HG03175 (cell line): Measurements from ENCODE around the gene PRKCE.
"Not testable (repeated sequence)": the region's sequence is repeated elsewhere in the genome, so short reads cannot be mapped to it uniquely, and the experiment has no call there.

ENCODE experiments used
- ATAC-seq: cut with Tn5 transposase; IDR thresholded peaks from one replicate; pipeline ENCODE4 v1.9.1; 2021; ENCODE audit warnings: mild to moderate bottlenecking, moderate library complexity; ENCODE audit not compliant: unreplicated experiment

Gene PRKCE

DNA sequence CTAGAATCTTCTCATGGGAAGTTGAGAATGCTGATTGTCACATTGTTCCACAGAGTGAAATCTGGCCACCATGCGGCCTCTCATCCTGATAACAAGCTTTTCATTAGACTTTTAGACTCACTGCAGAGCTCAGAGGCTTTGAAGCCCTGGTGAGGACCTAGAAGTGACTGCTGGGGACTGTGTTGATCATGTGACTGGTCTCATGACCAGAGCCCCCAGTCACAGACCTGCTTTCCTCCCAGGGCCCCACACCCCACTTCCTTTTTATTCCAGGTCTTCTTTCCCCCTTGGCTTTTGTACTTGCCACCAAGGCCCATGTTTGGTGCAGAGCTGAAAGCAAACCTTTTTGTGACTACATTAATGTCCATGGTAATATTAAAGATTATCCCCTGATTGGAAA is 45.2 kb downstream of the PRKCE start:
- no peak for ATAC-seq

DNA sequence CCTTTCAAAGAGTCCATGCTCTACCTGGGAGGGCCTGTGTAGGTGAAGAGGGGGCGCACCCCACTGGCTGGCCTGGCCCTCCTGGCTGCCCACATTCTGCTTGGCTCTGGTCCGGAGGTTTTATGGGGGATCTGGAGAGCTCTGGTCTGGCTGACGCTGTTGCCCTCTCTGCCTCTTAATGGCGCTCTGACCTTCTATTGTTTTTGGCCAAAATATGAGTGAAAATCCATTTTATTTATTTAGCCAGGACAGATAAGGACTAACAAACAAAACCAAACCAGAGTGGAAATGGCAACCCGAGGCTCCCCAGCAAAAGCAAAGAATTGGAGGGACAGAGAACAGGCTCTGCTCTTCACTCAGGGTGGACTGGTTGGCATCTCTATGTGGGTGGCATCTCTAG is 45.7 kb downstream of the PRKCE start:
- ATAC-seq, result no peak

DNA sequence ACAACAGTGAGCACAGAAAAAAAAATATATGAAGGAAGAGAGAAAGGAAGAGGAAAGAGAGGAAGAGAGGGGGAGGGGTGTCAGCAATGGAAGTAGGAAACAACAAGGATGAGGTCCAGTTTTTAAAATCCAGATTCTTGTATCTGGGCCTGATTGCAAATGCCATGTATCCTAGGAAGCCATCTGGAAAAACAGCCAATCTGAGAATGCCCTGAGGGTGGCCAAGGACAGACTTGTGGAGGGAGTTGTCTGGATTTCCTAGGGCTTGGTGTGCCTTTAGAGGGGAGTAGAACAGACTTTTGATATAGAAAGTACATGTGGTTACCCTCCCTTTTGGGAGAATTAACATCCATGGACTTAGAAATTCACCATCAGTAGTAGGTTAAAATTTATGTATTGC is 47.1 kb downstream of the PRKCE start:
- no peak for ATAC-seq

DNA sequence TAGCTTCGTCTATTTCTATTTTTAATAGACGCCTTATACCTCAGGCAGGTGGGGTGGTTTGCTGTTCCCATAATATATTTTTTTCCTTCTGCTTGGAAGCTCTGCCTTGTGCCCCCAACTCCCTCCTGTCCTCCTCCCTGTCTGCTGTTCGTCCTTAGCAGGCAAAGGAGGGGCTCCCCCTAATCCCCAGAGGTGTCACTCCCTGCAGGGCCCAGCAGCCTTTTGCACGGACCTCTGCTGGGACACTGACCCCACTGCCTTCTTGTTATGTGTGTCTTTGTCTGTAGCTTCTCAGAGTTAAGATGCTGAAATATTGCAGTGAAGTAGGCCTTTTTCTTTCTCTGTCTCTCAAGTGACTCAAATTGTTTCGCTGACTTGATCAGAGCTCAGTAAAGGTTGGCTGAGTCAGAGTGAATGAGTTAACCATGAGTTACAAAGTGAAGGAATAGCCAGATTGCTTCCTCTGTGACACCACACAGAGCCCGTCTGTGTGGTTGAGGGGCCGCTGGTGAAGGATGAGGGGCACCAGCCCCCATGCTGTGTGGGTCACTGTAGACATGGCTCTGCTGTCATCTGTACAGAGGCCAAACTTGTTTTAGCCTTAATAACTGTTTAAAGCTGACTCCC is 47.7 kb downstream of the PRKCE start:
- peak; percentile 74 for ATAC-seq

GRCh38 chr2:45700407-45701013 is 49.0 kb downstream of the PRKCE start:
- ATAC-seq, result peak; percentile 34

DNA sequence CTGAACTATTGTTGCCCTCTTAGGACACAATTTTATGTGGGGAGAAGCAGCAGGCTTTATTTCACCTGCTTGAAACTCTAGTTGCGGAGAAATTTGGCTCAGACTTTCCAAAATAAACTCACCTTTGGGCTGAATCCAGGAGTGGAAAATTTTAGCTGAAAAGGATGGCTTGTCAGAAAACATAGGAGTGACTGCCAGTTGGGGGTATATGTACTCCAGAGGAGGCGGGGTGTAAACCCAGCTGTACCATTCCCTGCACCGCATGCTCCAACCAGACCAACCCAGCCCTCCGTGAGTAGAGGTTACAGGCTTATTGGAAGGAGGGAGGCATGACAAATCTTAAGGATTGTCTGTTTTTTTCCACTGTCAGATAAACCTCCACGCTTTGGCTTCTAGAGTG is 53.8 kb downstream of the PRKCE start:
- ATAC-seq, result no peak

DNA sequence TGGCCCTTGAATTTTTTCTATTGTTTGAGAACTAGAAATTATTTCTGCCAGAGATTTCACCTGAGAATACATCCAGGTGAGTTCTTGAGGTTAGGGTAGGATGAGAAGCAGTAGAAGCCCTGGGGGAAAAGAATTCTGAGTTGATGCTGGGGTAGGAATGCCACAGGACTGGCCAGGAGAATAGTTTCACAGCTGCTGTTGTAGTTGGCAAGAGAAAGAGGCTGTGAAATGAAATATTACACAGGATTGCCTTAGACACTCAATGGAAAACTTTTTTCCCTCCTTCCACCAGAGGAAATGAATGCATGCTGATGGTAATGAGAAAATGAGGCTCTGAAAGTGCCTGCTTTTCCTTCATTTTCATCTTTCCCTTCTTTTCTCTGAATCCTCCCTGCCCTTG is 54.6 kb downstream of the PRKCE start:
- no peak for ATAC-seq

- no peak for ATAC-seq
Measured at GRCh38 chr2:45707006-45707405, 55.5 kb downstream of the PRKCE start.

DNA sequence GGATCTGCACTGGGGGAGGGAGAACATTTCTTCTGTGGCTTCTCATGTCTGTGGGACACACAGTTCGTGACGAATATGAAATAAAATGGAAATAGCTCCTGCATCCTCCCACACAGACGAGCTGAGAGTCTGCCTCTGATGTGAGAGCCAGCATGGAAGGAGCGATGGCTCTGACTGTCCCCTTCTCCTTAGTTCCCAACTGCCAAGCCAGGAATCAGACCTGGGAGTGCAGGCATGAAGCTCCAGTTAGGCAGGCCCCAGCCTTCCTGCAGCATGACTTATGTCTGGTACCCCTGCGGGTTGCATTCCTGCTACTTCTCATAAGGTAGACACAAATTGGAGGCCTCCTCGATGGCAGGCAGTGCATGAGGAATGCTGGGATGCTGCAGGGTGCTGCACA is 56.2 kb downstream of the PRKCE start:
- ATAC-seq, result no peak

DNA sequence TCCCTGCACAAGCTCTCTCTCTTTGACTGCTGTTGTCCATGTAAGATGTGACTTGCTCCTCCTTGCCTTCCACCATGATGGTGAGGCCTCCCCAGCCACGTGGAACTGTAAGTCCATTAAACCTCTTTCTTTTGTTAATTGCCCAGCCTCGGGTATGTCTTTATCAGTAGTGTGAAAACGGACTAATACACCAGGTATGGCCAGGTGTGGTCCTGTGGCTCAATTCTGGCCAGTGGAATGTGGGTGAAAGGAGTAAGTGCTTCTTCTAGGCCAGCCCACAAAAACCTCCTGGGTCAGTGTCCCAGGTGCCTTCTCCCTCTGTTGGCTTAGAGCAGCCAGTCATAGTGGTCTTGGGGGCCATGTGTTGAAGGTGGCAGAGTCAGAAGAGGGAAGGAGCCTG is 57.0 kb downstream of the PRKCE start:
- ATAC-seq, result no peak

DNA sequence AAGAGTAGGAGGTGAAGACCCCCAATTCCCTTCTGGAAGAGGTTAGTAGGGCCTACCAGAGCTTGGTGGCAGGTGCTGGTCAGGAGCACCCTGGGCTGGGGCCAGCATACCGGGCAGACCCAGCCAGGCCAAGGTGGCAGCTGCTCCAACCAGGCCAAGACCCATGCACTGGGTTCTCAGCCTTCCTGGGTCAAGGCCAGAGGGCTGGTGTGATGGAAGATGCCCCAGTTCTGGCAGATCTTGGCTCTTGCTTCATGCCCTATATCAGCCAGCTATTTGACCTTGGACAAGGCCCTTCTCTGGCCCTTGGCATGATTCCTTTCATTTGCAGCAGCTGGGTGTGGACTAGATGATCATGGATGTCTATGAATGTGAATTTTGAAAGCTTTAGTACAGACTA is 57.7 kb downstream of the PRKCE start:
- ATAC-seq, result no peak

GRCh38 chr2:45710468-45710867 is 59.0 kb downstream of the PRKCE start:
- no peak for ATAC-seq

GRCh38 chr2:45711224-45711623 is 59.7 kb downstream of the PRKCE start:
- no peak for ATAC-seq

DNA sequence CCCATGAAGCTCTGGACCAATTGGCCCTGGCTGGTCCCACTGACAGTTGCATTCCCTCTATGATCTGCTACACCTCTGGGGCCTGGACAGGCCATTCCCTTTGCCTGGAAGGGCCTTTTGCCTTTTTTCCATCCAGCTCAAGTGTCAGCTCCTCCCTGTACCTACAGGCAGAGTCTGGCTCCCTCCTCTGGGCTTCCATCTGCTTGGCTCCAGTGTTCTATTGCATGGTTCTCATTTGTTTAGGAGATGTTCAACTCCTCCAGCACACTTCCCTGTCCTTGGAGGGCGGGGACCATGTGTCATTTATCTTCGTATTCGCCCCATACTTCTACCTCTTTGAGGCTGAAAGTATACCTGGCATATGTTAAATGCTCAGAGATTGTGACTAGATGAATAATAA is 61.1 kb downstream of the PRKCE start:
- no peak for ATAC-seq

GRCh38 chr2:45713136-45713535 is 61.7 kb downstream of the PRKCE start:
- no peak for ATAC-seq

DNA sequence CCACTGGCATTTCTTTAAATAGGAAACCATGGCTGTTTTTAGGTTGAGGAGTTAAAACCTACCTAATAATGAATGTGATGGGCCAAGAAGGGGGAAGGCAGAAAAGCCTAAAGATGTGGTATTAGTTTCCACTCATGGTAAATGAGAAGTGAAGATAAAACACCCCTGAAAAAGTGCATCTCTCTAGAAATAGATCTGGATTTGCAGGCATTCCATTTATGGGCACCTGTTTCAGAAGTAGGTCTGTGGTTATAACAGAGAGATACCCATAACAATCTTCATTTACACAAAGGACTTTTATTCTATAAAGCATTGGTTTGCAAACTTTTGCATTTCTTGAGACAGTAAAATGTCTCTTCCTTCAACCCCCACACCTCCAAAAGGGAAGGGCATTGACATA is 62.1 kb downstream of the PRKCE start:
- peak; percentile 45 for ATAC-seq

DNA sequence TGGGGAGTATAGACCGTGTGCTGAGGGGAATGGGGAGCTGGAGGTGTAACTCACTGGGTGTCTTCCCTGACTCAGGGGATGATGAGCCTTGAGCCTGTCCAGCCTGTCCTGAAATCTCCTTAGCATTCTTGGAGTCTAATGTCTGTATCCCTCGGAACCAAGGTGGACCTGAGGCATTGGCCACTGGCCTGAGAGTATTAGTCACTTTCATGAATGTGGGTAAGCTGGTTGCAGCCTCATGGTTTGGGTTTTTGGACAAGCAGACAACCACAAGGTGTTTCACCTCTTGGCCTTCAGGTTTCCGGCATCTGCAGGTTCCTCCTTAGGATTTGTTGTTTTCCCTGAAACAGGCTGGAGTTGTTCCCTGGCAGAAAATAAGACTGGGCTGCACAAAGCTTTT is 63.2 kb downstream of the PRKCE start:
- ATAC-seq, result no peak

DNA sequence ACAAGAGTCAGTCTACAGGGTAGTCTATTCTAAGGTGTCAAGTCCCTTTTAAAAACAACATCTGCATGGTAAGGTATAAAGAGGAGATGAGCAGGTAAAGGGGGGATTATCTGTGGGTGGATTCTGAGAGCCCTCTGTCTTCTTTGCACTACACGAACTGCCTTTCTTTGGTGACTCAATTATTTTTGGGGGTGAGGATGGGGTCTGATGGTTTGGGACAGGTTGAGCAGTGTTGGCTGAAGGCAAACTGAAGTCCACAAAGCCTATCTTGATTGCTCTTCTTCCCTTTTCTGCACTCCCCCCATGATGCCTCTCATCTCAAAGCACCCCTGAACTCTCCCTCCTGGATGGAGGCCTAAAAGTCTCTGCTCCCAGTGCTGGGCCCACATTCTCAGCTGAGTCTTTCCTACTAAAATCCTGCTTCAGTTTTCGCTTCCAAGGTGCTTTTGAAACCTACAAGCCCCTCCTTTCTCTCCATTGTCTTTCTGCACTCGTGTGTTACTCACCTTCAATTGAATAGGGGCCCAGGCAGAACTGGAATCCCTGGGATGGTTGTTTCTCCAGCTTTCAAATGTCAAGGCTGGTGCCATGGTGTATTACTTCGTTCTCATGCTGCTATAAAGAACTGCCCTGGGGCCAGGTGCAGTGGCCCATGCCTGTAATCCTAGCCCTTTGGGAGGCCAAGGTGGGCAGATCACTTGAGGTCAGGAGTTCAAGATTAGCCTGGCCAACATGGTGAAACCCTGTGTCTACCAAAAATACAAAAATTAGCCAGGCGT is 64.3 kb downstream of the PRKCE start:
- ATAC-seq, result no peak

DNA sequence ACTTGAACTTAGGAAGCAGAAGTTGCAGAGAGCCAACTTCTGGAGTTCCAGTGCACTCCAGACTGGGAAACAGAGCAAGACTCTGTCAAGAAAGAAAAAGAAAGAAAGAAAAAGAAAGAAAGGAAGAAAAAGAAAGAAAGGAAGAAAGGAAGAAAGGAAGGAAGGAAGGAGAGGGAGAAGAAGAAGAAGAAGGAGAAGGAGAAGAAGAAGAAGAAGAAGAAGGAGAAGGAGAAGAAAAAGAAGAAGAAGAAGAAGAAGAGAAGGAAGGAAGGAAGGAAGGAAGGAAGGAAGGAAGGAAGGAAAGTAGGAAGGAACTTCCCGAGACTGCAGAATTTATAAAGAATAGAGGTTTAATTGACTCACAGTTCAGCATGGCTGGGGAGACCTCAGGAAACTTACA is 65.0 kb downstream of the PRKCE start:
- not testable (repeated sequence) for ATAC-seq

DNA sequence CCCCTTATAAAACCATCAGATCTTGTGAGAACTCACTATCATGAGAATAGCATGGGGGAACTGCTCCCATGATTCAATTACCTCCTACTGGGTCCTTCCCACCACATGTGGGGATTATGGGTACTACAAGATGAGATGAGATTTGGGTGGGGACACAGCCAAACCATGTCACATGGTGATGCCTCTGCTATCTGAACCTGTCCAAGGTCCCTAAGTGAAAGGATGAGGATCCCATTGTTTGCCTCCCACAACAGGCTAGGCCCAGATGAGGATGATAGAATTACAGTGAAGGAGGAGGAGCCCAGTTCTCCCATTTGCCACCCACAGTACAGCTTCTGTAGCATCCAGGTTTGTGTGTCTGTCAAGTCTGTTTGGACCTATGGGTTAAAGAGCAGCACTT is 65.4 kb downstream of the PRKCE start:
- ATAC-seq, result no peak

- no peak for ATAC-seq
Measured at GRCh38 chr2:45720210-45720609, 68.7 kb downstream of the PRKCE start.

GRCh38 chr2:45721150-45721549 is 69.7 kb downstream of the PRKCE start:
- ATAC-seq, result no peak
